GM06990 (cell line): ENCODE measurements around the gene SDK2.

ENCODE experiments used
- DNase-seq: peaks from one replicate; pipeline ENCODE4 v3.0.0-alpha.2; 2011; ENCODE audit not compliant: insufficient read length; ENCODE audit errors: extremely low read depth
- H3K27me3 ChIP-seq: replicated peaks from 2 replicates; pipeline ENCODE4 v1.6.0; 2011; ENCODE audit warnings: low read length; ENCODE audit not compliant: control insufficient read depth, insufficient read depth
- H3K36me3 ChIP-seq: 2 replicates; pipeline ENCODE4 v1.5.1; 2011; ENCODE audit warnings: low read length; ENCODE audit not compliant: control insufficient read depth, insufficient read depth
- H3K4me3 ChIP-seq: replicated peaks from 2 replicates; pipeline ENCODE4 v1.5.1; 2011; ENCODE audit warnings: low read depth, mild to moderate bottlenecking, control low read depth, low read length
- CTCF ChIP-seq: IDR thresholded peaks from 2 replicates; pipeline ENCODE4 v1.5.1; 2011; ENCODE audit warnings: low read length, control low read depth, mild to moderate bottlenecking, inconsistent platforms; ENCODE audit not compliant: insufficient read depth, poor library complexity, severe bottlenecking

Gene SDK2

GRCh38 chr17:73468221-73468620 is 176.0 kb downstream of the SDK2 start:
- TF ChIP-seq CTCF, result no peak
- H3K36me3 ChIP-seq, result no peaks in the 10 kb centered on the region
- H3K27me3 ChIP-seq, result no peaks in the 10 kb centered on the region; the same call in none of the 2 replicates
- no peak for DNase-seq
- no peak overlapping the region for H3K4me3 ChIP-seq

GRCh38 chr17:73467651-73468050 is 176.6 kb downstream of the SDK2 start:
- no peaks in the 10 kb centered on the region for H3K36me3 ChIP-seq
- H3K4me3 ChIP-seq, result no peak overlapping the region
- no peak for DNase-seq
- no peaks in the 10 kb centered on the region; the same call in none of the 2 replicates for H3K27me3 ChIP-seq
- no peak for TF ChIP-seq CTCF

GRCh38 chr17:73466704-73467433 is 177.4 kb downstream of the SDK2 start:
- no peak for DNase-seq
- Histone ChIP-seq H3K36me3 (no peaks in the 10 kb centered on the region), H3K27me3 (no peaks in the 10 kb centered on the region; the same call in none of the 2 replicates), H3K4me3 (no peak overlapping the region)
- TF ChIP-seq CTCF, result no peak

- H3K36me3 ChIP-seq, result no peaks in the 10 kb centered on the region
- no peaks in the 10 kb centered on the region; the same call in none of the 2 replicates for H3K27me3 ChIP-seq
- H3K4me3 ChIP-seq, result no peak overlapping the region
- TF ChIP-seq CTCF, result no peak
- DNase-seq, result no peak
These were observed 178.4 kb downstream of the SDK2 start for GRCh38 chr17:73465953-73466230.

GRCh38 chr17:73465130-73465952 is 178.9 kb downstream of the SDK2 start:
- TF ChIP-seq CTCF, result no peak
- DNase-seq, result no peak
- H3K27me3 ChIP-seq, result no peaks in the 10 kb centered on the region; the same call in none of the 2 replicates
- no peak overlapping the region for H3K4me3 ChIP-seq
- no peaks in the 10 kb centered on the region for H3K36me3 ChIP-seq
